HG03457 (cell line): Measurements from ENCODE around the gene ING5.
A peak's percentile ranks its signal among the peaks of the same experiment; 100 is the strongest.
"Not testable (repeated sequence)": the region's sequence is repeated elsewhere in the genome, so short reads cannot be mapped to it uniquely, and the experiment has no call there.

ENCODE experiments used
- ATAC-seq: cut with Tn5 transposase; IDR thresholded peaks from one replicate; pipeline ENCODE4 v1.9.1; 2021; ENCODE audit warnings: moderate number of reproducible peaks; ENCODE audit not compliant: unreplicated experiment

Gene ING5

DNA sequence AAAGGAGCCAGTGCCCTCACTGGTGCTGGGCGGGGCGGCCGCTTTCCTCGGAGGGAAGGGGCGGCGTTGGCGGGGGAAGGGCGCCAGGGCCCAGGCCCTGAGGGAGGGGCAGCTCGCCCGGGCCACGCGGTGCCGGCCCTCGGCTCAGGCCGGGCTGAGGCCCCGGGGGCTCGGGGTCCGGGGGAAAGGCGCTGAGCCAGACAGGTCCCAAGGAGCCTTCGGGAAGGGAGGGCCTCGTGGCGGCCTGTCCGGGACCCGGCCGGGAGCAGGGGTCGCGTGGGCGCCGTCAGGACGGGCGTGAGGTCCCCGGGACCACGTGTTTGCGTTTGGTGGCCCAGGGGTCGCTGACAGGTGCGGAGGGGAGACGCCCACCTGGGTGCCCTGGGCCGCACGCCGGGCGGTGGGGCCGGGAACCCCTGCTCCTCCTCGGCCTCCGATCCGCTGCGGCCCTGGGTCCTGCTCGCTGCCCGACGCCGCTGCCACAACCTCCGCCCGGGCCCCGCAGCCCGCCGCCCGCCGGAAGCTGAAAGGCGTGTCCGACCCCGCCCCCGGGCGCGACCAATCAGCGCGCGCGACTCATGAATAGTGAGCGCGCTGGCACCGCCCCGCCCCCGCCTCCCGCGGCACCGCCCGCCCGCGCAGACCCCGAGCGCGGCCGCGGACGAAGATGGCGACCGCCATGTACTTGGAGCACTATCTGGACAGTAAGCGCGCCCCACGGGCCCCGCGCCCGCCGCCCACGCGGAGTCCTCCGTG, at the start of gene ING5:
ING5 (plus strand) TSS at position 641 of the 756 bp plus-strand sequence; CDS start at position 668, 27 bp downstream.
- ATAC-seq = peak; percentile 42

DNA sequence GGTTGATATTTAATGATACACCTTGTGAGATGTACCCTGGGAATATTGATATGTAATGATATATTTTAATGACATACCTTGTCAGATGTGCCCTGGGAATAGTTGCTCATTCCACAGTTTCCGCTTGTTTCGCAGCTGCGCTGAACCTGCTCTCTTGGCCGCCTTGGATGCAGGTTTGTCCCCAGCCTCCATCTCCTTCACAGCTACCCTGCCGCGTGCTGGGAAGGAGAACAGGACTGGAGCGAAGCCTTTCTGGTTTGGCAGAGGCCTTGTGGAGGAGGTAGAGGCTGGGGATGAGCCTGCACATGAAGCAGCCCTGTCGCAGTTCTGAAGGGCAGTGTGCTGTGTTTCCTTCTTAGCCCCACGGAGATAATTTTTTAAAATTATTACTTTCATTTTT, 49.7 kb upstream of the ING5 start:
- no peak for ATAC-seq

DNA sequence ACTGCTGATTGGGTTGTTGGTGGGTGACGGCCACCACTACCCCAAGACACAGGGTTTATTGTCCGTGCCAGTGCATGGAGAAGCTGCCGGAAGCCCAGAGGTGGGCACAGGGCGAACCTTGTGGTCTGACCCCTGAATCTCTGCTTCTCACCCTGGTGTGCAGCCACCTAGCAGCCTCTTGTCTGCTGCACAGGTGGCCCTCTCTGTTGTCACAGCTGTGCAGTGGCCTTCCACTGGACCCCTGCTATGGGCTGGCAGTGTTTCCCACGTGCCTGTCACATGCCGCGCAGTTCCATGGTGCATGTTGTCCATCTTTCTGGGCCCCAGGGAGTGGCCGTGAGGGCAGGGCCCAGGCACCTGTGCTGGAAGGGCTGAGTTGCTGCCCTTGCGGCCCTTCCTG, 49.1 kb upstream of the ING5 start:
- no peak for ATAC-seq

DNA sequence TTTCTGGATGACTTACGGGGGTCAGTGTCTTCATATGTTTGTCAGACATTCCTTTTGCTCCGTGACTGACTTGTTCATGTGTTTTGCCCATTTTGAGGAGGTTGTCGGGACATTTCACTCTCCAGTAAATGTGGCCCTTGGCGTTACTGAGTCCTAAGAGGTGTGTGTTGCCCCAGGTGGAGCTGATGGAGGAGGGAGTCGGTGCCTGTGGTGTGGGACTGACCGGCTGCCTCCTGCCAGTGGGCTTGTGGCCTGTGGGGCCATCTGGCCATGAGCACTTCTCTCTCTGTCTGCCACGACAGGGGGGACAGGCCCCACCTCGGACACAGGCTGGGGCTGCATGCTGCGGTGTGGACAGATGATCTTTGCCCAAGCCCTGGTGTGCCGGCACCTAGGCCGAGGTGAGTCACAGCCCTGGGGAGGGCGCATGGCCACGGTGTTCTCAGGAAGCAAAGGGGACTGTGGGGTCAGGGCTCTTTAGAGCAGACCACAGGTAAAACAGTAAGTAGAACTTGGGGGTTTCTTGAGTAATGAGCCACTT, 48.6 kb upstream of the ING5 start:
- no peak for ATAC-seq

DNA sequence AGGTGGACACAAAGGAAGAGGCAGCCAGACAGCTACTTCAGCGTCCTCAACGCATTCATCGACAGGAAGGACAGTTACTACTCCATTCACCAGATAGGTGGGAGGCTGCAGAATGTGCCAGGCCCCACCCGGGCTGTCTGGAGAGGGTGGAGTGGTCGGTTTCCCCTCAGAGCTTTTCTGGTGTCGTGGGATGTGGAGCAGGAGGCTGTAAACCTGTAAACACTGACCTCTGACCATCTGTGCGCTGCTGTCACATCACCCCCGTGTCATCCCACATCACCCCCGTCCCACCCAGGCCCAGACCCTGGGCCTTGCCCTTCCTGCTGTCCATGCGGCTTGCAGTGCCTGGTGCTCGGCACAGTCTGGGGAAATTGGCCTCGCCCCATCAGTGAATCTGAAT, 47.3 kb upstream of the ING5 start:
- ATAC-seq = no peak

DNA sequence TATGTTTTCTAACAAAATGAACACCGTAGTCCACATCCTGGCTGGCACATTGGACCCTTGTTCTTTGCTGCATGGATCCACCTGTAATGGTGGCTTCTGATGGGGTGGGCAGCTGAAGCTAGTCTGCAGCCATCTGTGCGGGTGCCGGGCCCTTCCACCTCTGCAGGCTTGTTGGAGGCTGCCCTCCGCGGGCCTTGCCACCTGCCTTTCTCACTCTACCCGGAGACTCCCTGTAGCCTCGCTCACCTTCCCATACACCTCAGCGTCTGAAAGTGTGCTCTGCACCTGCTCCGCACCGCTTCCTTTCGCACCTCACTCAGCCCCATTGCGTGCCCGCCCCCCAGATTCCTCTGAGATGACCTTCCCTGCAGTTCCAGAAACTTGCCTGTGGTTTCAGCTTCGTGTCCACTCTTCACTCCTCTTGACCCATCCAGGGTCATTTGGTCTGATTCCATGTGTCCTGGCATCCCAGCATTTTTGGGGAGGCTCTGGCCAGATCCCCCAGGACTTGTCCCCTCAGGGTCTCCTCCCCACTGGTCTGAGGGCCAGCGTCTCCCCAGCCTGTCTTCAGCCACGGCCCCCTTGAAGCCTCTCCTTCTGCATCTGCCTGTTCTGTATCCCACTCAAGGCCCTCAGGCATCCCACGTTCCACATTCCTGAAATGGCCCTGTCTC, 46.2 kb upstream of the ING5 start:
- ATAC-seq = no peak

DNA sequence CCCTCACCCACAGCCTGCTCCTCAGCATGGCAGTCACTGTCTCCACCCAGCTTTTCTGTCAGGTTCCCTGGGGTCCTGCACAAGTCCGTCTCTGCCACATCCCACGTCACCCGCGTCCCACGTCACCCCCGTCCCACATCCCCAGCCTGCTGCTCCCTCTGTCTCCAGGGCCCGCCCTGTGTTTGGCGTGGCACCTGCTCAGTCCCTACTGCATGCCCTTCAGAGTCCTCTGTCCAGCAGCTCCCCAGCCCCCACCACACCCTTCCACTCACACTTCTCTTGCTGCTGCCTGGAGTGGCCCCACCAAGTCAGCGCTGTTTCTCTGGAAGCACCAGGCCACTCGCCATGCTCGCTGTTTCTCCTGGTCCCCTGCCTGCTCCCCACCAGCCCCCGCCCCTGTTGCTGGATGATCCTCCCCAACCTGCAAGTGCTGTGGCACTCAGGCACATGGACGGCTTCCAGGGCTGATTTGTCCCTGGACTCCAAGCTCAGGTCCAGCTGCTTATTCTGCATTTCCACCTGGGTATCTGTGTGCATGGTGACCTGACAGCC, 45.6 kb upstream of the ING5 start:
- ATAC-seq = no peak

DNA sequence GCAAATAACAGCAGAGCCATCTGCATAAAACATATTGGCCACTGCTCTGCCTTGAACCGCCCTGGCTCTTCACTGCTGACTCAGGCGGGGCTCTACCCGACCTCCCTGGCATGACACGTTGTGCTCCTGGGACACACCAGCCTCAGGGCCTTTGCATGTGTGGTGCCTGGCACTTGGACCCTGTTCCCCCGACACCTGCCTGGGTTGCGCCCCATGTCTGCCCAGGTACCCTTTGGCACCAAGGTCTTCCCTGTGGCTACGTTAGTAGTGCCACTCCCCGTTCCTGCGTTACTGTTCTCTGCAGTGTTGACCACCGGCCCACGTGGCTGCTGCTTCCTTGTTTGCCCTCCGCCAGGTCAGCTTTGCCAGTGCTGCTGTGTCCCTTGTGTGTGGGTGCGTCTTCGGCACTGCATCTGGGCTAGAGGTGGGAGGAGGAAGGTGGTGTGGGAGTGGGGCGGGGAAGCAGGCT, 44.0 kb upstream of the ING5 start:
- no peak for ATAC-seq

DNA sequence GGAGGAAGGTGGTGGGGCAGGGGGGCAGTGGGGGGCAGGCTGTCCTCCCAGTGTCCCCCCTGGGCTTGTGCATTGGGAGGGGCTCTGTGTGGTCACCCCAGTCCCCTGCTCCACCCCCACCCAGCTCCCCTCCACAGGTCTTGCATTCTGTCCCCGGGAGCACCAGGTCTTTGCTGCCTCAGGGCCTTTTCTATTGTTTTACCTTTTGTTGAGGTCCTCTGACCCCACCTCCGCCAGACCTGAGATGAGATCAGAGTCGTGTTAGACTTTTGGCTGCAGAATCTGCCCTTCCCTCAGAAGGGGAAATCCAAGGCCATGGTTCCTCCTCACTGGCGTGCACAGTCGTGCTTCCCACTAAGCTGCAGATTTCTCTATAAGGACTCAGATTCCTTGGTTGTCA, 43.5 kb upstream of the ING5 start:
- no peak for ATAC-seq

DNA sequence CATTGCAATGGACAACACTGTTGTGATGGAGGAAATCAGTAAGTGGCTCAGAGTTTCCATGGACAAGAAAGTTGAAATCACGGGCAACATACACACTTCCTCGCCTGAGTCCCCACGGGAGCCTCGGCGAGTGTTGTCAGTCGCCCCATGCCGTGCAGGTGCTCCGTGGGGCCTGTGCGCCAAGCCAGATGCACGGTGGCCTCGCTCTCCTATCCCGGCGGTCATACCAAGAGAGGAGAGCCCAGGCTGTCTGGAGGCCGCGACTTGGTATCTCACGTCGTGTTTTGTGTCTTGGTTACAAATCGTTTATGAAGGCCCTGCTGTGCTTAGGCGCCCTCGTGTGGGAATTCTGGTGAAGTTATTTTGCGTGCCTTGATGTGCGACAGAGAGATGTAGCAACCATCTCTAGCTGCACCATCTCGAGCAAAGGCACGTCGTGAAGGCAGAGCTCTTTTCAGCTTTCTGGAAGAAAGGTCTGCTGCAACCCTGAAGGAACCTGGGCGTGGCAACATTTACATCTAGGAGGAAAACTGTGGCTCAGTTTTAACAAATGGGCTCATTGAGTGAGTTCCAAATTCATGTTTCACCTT, 42.6 kb upstream of the ING5 start:
- no peak for ATAC-seq

DNA sequence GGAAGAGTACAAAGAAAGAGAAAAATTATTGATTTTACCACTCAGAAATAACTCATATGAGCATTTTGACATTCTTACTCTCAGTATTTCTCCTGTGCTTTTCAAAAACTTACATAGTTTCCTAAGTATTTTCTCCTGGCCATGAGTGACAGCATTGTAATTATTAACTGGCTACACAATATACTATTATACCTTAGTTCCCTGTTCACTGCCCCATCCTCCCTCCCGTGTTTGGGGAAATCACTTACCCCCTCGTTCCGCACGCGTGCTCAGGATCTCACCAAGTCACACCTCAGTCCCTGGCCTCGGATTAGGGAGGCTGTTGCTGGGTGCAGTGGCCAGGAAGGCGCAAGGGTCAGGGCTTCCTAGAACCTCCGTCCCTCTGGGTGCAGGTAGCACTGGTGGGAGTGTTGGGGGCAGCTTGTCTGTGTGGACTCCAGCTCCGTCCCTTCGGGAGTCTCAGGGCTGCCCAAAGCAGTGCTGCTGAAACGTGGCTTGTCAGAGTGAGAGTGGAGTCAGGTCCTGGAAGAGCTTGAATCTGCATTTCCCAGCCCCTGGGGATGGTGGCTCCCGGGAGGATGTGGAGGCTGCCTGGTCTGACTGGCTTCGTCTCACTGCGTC, 41.1 kb upstream of the ING5 start:
- ATAC-seq = no peak

DNA sequence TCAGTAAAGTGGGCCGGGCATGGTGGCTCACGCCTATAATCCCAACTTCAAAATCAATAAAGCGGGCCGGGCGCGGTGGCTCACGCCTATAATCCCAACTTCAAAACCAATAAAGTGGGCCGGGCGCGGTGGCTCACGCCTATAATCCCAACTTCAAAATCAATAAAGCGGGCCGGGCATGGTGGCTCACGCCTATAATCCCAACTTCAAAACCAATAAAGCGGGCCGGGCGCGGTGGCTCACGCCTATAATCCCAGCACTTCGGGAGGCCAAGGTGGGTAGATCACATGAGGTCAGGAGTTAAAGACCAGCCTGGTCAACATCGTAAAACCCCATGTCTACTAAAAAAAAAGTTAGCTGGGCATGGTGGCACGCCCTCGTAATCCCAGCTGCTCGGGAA, 39.1 kb upstream of the ING5 start:
- ATAC-seq = not testable (repeated sequence)

DNA sequence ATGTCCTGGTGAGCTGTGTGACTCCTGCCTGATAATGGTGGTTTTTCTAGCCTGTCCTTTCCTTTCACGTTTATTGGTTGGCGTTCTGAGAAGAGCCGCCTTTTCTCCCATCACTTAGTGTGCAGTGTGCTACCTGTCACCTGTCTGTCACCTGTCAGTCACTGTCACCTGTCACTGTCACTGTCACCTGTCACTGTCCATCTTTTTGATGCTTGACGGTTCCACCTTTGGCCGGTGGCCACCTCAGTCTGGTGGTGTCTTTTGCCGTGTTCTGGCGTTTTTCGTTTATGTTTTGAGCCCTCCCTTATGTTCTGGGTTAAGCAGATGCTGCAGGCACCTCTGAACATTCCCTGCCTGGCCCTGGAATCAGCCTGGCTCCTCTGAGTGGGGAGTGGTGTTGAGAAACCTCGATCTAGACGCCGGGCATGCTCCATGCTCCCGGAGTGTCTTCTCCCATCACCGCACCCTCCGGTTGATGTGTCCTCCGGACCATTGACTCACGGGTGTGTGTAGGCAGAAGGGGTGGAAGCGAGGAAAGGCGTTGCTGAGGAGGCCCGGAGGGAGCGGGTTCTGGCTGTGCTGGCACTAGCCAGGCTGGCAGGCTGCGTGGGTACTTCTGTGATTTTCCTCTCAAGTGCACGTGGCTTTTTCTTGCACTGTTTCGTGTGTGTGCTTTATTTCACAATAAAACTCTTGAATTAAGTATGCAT, 36.0 kb upstream of the ING5 start:
- ATAC-seq = no peak

DNA sequence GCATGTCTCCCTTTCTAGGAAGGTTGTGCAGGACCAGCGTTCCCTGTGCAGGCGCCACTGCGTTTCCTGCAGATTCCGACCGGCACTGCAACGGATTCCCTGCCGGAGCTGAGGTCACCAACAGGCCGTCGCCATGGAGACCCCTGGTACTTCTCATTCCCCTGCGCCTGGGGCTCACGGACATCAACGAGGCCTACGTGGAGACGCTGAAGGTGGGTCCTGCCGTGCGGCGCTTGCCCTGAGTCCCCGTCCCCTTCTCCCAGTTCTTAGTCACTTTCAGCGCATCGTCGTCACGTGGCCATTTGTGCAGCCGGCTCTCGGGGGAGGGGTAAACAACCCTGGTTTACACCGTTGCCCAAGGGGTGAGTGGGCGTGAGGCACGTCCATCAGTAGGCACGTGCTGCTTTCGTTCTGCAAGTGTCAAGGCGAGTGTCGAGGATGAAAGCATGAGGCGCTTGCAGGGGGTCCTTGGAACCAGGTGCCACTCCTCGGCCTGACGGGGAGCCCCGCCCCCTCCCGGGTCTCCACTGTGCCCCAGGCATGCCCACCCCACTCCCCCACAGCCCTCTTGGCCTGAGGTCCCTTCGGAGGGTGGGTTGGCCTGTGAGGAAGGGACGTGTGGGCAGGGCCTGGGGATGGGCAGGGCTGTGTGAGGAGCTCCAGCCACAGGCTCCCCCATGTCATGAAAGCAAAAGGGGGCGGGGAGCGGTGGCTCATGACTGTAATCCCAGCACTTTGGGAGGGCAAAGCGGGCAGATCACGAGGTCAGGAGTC, 35.0 kb upstream of the ING5 start:
- no peak for ATAC-seq

DNA sequence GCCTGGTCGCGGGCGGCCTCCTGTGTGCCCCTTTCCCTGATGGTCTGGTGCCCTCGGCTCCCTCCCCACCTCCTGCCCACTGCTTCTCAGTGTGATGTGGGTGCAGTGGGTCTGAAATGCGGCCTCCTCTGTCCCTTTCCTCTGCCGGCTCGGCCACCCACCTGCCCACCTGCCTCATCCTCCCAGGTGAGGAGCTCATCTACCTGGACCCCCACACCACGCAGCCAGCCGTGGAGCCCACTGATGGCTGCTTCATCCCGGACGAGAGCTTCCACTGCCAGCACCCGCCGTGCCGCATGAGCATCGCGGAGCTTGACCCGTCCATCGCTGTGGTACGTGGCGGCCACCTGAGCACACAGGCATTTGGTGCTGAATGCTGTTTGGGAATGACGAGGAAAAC, 33.5 kb upstream of the ING5 start:
- ATAC-seq = no peak

DNA sequence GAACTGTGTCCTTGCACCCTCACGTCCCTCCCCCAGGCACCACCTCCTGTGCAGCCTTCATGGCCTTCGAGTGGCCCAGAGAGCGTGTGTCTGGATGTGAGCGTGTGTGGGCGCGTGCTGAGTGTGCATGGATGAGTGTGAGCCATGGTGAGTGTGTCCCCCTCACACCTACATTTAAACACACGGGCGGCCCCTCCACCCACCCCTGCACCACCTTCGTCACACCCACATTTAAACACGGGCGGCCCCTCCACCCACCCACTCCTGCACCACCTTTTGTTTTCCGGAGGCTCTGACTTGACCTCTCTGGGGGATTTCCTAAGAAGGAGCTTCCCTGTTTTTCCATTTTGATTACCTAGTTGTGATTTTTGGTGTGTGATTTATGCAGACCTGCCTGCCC, 33.0 kb upstream of the ING5 start:
- no peak for ATAC-seq

DNA sequence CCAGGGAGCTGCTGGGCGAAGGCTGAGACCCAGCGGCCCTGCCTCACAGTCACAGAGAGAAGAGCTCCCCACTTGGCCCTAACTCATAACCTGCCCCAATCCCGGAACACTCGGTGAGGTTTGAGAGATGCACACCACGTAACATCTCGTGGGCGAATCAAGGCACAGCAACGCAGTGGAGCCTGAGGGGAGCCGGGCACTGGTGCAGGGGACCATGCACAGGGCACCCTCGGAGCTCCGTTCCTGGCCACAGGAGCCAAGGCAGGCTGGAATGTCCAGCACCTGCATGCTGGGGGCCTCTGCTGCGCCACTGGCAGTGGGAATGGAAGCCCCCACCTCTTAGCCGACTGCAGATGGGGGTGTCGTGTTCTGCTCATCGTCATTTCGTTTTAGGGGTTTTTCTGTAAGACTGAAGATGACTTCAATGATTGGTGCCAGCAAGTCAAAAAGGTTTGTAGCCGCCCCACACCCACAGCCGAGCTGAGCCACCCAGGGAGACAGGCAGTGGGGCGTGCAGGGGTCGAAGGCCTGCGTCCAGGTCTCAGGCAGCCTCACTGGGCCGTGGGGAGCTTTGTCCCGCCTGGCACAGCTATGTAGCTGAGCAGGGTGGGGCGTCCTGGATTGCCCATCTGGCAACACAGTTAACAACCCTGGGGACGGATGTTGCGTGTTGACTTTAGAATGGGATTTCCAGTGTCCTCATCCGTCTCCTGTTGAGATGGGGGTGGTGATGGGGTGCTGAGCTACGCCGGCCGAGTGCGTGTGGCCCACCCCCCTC, 31.3 kb upstream of the ING5 start:
- no peak for ATAC-seq

DNA sequence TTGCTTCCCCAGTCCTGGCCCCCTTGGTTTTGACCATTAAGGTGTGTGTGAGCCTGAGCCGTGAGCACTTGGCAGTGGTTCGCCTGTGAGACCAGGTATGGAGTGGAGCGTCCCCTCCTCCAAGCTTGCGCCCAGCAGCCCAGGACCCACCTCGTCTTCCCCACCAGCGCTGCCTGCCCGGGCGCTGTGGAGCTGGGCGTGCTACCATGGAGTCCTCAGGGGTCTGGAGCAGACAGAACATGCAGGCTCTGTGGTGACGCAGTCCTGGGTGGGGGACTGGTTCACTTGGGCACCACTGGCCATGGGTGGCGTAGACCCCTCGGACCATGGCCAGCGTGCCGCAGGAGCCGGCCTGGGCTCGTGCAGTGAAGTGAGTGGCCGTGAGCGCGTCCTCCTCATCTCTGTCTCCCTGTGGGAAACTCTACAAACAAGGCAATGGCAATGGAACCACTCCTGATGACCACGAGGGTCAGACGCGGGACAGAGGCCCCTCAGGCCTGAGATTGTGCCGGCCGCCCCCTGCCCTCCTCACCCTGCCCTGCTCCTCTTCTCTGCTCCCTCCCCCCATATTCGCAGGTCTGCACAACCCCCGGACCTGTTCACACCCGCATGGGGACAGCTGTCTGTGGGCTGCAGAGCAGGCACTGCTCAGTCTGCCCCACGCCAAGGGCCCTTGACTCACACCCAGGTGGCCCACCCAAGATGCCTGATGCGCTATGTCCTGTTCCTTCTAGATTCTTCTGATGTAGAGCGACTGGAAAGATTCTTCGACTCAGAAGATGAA, 30.2 kb upstream of the ING5 start:
- no peak for ATAC-seq
